SK-N-SH (cell line): ENCODE results near the gene OR2AT4. TPM values are rescaled to one million over a fixed set of nuclear protein-coding genes. Genes with fewer than 3 reads are reported as not detected.

ENCODE experiments used
- CTCF ChIA-PET: fragments of 300-600, 350-600 bp; formaldehyde crosslinking; extraction: SDS; loops from one replicate; lab custom pipeline; 2021; lab: Yijun Ruan, JAX
- POLR2A ChIA-PET: fragments of 350-600 bp; sonication (Branson Sonifier 250); formaldehyde crosslinking; extraction: SDS; loops from one replicate; lab custom pipeline; 2020; ENCODE audit warnings: antibody characterized with exemption, inconsistent platforms; lab: Yijun Ruan, JAX
- DNase-seq: peaks from one replicate; pipeline ENCODE4 v3.0.0; 2012
- H2AFZ ChIP-seq: fragments of 200-600 bp; sonication (generic); 2 replicates; pipeline ENCODE4 v1.8.1; 2016; ENCODE audit warnings: antibody characterized with exemption, mild to moderate bottlenecking, low read depth
- H3F3A ChIP-seq: fragments of 200-600 bp; sonication (generic); replicated peaks from 2 replicates; pipeline ENCODE3; 2016; ENCODE audit warnings: antibody characterized with exemption, mild to moderate bottlenecking; ENCODE audit not compliant: insufficient read depth
- H3K27ac ChIP-seq, 2 experiments: fragments of 200-500 bp in 1 of 2; fragments of 200-600 bp in 1 of 2; sonication (Bioruptor generic) in 1 of 2; sonication (generic), shearing (Covaris generic) in 1 of 2; 2 replicates each; pipeline versions ENCODE4 v1.5.1 to v1.6.1; 2014 to 2016; ENCODE audit warnings: low read depth in 2 of 2, inconsistent platforms in 1 of 2, low read length in 1 of 2, mild to moderate bottlenecking in 1 of 2, mixed read lengths in 1 of 2
- H3K27me3 ChIP-seq: fragments of 200-600 bp; sonication (generic), shearing (Covaris generic); 2 replicates; pipeline ENCODE4 v1.6.1; 2016; ENCODE audit warnings: mixed run types; ENCODE audit not compliant: insufficient read depth
- H3K36me3 ChIP-seq, 2 experiments: fragments of 200-500 bp in 1 of 2; fragments of 200-600 bp in 1 of 2; sonication (Bioruptor generic) in 1 of 2; sonication (generic) in 1 of 2; replicated peaks in 1 of 2; 2 replicates each; pipeline versions ENCODE3 to v1.5.1; 2014 to 2016; ENCODE audit warnings: low read length in 1 of 2, mild to moderate bottlenecking in 1 of 2; ENCODE audit not compliant: insufficient read depth in 2 of 2, control insufficient read depth in 1 of 2
- H3K4me1 ChIP-seq, 2 experiments: fragments of 200-500 bp in 1 of 2; fragments of 200-600 bp in 1 of 2; sonication (Bioruptor generic) in 1 of 2; sonication (generic), shearing (Covaris generic) in 1 of 2; 2 replicates each; pipeline versions ENCODE4 v1.5.1 to v1.6.1; 2014 to 2016; ENCODE audit warnings: low read depth in 1 of 2, low read length in 1 of 2, mixed run types in 1 of 2; ENCODE audit not compliant: insufficient read depth in 2 of 2, control insufficient read depth in 1 of 2
- H3K4me2 ChIP-seq: fragments of 200-600 bp; sonication (generic), shearing (Covaris generic); 2 replicates; pipeline ENCODE4 v1.6.1; 2017; ENCODE audit warnings: mixed run types
- H3K4me3 ChIP-seq, 2 experiments: fragments of 200-500 bp in 1 of 2; fragments of 200-600 bp in 1 of 2; sonication (Bioruptor generic) in 1 of 2; sonication (generic), shearing (Covaris generic) in 1 of 2; 2 replicates each; pipeline versions ENCODE4 v1.5.1 to v1.8.1; 2014 to 2016; ENCODE audit warnings: low read depth in 2 of 2, inconsistent platforms in 1 of 2, low read length in 1 of 2, mild to moderate bottlenecking in 1 of 2, mixed read lengths in 1 of 2, moderate library complexity in 1 of 2
- H3K79me2 ChIP-seq: fragments of 200-600 bp; sonication (generic); 2 replicates; pipeline ENCODE4 v1.8.1; 2017; ENCODE audit warnings: mild to moderate bottlenecking; ENCODE audit not compliant: insufficient read depth
- H3K9ac ChIP-seq: fragments of 200-600 bp; sonication (generic); 2 replicates; pipeline ENCODE4 v1.6.1; 2017; ENCODE audit warnings: mixed run types
- H3K9me2 ChIP-seq: fragments of 200-600 bp; sonication (generic); 2 replicates; pipeline ENCODE4 v1.6.1; 2017; ENCODE audit warnings: mixed run types
- H3K9me3 ChIP-seq: fragments of 200-600 bp; sonication (generic); 2 replicates; pipeline ENCODE4 v1.6.1; 2017; ENCODE audit warnings: mixed run types, mild to moderate bottlenecking, moderate library complexity
- H4K20me1 ChIP-seq: fragments of 200-600 bp; sonication (generic); 2 replicates; pipeline ENCODE4 v1.6.1; 2017; ENCODE audit warnings: mild to moderate bottlenecking, mixed run types; ENCODE audit not compliant: insufficient read depth
- FOXJ3 ChIP-seq: sonication (generic); formaldehyde crosslinking; IDR thresholded peaks from 2 replicates; pipeline ENCODE4 v1.5.1; 2020; ENCODE audit warnings: mild to moderate bottlenecking, missing genetic modification reagents
- FOXM1 ChIP-seq: IDR thresholded peaks from 2 replicates; pipeline ENCODE4 v1.4.0; 2012; ENCODE audit warnings: low read depth, mild to moderate bottlenecking
- GABPA ChIP-seq: IDR thresholded peaks from 2 replicates; pipeline ENCODE4 v1.4.0; 2012; ENCODE audit warnings: low read depth, mild to moderate bottlenecking
- JUND ChIP-seq: IDR thresholded peaks from 2 replicates; pipeline ENCODE4 v1.4.0; 2012
- MAX ChIP-seq: IDR thresholded peaks from 2 replicates; pipeline ENCODE4 v1.4.0; 2012; ENCODE audit warnings: low read depth
- NRF1 ChIP-seq: IDR thresholded peaks from 2 replicates; pipeline ENCODE4 v1.6.1; 2012; ENCODE audit warnings: low read depth, mild to moderate bottlenecking, low read length
- POLR2AphosphoS5 ChIP-seq: IDR thresholded peaks from 2 replicates; pipeline ENCODE4 v1.6.1; 2012; ENCODE audit warnings: low read depth, low read length
- SIN3A ChIP-seq: IDR thresholded peaks from 2 replicates; pipeline ENCODE4 v1.6.1; 2012; ENCODE audit warnings: low read depth, mild to moderate bottlenecking, low read length, moderate library complexity, borderline replicate concordance
- SMC3 ChIP-seq: IDR thresholded peaks from 2 replicates; pipeline ENCODE4 v1.6.1; 2012; ENCODE audit warnings: low read depth, low read length, improper control_type of control experiment
- TCF12 ChIP-seq: IDR thresholded peaks from 2 replicates; pipeline ENCODE4 v1.4.0; 2012
- TEAD4 ChIP-seq: IDR thresholded peaks from 2 replicates; pipeline ENCODE4 v1.4.0; 2012; ENCODE audit warnings: mild to moderate bottlenecking, borderline replicate concordance; ENCODE audit not compliant: insufficient read depth
- YY1 ChIP-seq: IDR thresholded peaks from 2 replicates; pipeline ENCODE4 v1.4.0; 2012; ENCODE audit warnings: low read depth, mild to moderate bottlenecking
- WGBS: methylation state at CpG from one replicate; pipeline ENCODE4 v1.1.6; 2017; ENCODE audit warnings: low lambda C conversion rate; 5-methylcytosine and 5-hydroxymethylcytosine counted together
- polyA plus RNA-seq, 3 experiments: library from polyadenylated mRNA; depleted of rRNA; stranded (reverse); fragments of >200 nt; gene quantifications; 2 replicates each; pipeline ENCODE4 v1.2.3, GENCODE V29; 2012
- TF ChIP-seq, protein P1 (sequence below): IDR thresholded peaks from 2 replicates; pipeline ENCODE4 v1.6.1; 2012; ENCODE audit warnings: mild to moderate bottlenecking, low read depth, low read length, moderate library complexity
- TF ChIP-seq, protein P2 (sequence below): IDR thresholded peaks from 2 replicates; pipeline ENCODE4 v1.4.0; 2012; ENCODE audit warnings: low read depth, borderline replicate concordance

The OR2AT4 gene
- polyA plus RNA-seq, 1 of the 3 experiments (the other 2 are of a cell fraction): not detected

GRCh38 chr11:75113030-75113429 lies 16.4 kb upstream of the OR2AT4 start:
- 0% methylated on average over 1 of the region's 1 CpG for WGBS
- Histone ChIP-seq H3K27ac (no peak overlapping the region), H3F3A (no peaks in the 10 kb centered on the region), H3K9me3 (0 out of 2 replicates have a peak, but pooled peaks cover 6% of the 10 kb centered on the region), H3K4me2 (no peak overlapping the region), H3K27me3 (no peaks in the 10 kb centered on the region), H3K9ac (no peak overlapping the region), H3K36me3 (no peaks in the 10 kb centered on the region), H3K4me1 (no peaks in the 10 kb centered on the region), H3K4me3 (no peak overlapping the region), H2AFZ (no peak overlapping the region), H3K9me2 (no peaks in the 10 kb centered on the region), H4K20me1 (no peaks in the 10 kb centered on the region), H3K79me2 (no peaks in the 10 kb centered on the region)
- DNase-seq: no peak
- ChIA-PET POLR2A (no interaction called here), CTCF (interaction anchor here (0.7 to 1.2 kb wide), 3 partner anchors 10 to 129 kb away, joined by 3 to 4 read pairs (median 3); no protein-coding TSS in a partner anchor)
- no peak for TF ChIP-seq TEAD4
- TF ChIP-seq JUND: no peak
- TF ChIP-seq, protein P1, sequence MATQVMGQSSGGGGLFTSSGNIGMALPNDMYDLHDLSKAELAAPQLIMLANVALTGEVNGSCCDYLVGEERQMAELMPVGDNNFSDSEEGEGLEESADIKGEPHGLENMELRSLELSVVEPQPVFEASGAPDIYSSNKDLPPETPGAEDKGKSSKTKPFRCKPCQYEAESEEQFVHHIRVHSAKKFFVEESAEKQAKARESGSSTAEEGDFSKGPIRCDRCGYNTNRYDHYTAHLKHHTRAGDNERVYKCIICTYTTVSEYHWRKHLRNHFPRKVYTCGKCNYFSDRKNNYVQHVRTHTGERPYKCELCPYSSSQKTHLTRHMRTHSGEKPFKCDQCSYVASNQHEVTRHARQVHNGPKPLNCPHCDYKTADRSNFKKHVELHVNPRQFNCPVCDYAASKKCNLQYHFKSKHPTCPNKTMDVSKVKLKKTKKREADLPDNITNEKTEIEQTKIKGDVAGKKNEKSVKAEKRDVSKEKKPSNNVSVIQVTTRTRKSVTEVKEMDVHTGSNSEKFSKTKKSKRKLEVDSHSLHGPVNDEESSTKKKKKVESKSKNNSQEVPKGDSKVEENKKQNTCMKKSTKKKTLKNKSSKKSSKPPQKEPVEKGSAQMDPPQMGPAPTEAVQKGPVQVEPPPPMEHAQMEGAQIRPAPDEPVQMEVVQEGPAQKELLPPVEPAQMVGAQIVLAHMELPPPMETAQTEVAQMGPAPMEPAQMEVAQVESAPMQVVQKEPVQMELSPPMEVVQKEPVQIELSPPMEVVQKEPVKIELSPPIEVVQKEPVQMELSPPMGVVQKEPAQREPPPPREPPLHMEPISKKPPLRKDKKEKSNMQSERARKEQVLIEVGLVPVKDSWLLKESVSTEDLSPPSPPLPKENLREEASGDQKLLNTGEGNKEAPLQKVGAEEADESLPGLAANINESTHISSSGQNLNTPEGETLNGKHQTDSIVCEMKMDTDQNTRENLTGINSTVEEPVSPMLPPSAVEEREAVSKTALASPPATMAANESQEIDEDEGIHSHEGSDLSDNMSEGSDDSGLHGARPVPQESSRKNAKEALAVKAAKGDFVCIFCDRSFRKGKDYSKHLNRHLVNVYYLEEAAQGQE: no peak
- TF ChIP-seq MAX: no peak
- TF ChIP-seq TCF12: no peak
- no peak for TF ChIP-seq FOXJ3 (CRISPR knock-in tag)
- TF ChIP-seq, protein P2, sequence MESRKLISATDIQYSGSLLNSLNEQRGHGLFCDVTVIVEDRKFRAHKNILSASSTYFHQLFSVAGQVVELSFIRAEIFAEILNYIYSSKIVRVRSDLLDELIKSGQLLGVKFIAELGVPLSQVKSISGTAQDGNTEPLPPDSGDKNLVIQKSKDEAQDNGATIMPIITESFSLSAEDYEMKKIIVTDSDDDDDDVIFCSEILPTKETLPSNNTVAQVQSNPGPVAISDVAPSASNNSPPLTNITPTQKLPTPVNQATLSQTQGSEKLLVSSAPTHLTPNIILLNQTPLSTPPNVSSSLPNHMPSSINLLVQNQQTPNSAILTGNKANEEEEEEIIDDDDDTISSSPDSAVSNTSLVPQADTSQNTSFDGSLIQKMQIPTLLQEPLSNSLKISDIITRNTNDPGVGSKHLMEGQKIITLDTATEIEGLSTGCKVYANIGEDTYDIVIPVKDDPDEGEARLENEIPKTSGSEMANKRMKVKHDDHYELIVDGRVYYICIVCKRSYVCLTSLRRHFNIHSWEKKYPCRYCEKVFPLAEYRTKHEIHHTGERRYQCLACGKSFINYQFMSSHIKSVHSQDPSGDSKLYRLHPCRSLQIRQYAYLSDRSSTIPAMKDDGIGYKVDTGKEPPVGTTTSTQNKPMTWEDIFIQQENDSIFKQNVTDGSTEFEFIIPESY: no peak
- no peak for TF ChIP-seq YY1
- TF ChIP-seq POLR2AphosphoS5: no peak
- TF ChIP-seq GABPA: no peak
- TF ChIP-seq NRF1: no peak
- no peak for TF ChIP-seq SIN3A
- no peak for TF ChIP-seq FOXM1
- no peak for TF ChIP-seq SMC3
